Neural cell (in vitro differentiated cells): Measurements from ENCODE around the gene DIAPH2. TPM values are rescaled to one million over a fixed set of nuclear protein-coding genes. Genes with fewer than 3 reads are reported as not detected.

Source experiments
- H2AFZ ChIP-seq: fragments of 200-600, 300-800 bp; sonication (generic), shearing (Covaris generic); 2 replicates; pipeline ENCODE4 v1.6.0; 2014; ENCODE audit warnings: low read depth, mild to moderate bottlenecking, antibody characterized with exemption, low read length, moderate library complexity
- H3F3A ChIP-seq: fragments of 200-600 bp; shearing (Covaris generic); 2 replicates; pipeline ENCODE4 v1.6.1; 2016; ENCODE audit warnings: mild to moderate bottlenecking, moderate library complexity, mixed read lengths, antibody characterized with exemption, low read length; ENCODE audit not compliant: insufficient read depth, poor library complexity, severe bottlenecking
- H3K27ac ChIP-seq: fragments of 200-600, 300-800 bp; sonication (generic), shearing (Covaris generic); 2 replicates; pipeline ENCODE4 v1.5.1; 2014; ENCODE audit warnings: mild to moderate bottlenecking, low read length, moderate library complexity
- H3K27me3 ChIP-seq: fragments of 300-800, 200-600 bp; sonication (generic), shearing (Covaris generic); 2 replicates; pipeline ENCODE4 v1.6.0; 2014; ENCODE audit warnings: mild to moderate bottlenecking, low read depth, low read length, moderate library complexity; ENCODE audit not compliant: insufficient read depth
- H3K36me3 ChIP-seq: fragments of 300-800, 200-600 bp; sonication (generic), shearing (Covaris generic); 2 replicates; pipeline ENCODE4 v1.5.1; 2014; ENCODE audit warnings: mild to moderate bottlenecking, antibody characterized with exemption, low read length, moderate library complexity; ENCODE audit not compliant: insufficient read depth
- H3K4me2 ChIP-seq: fragments of 300-800, 200-600 bp; sonication (generic), shearing (Covaris generic); 2 replicates; pipeline ENCODE4 v1.6.0; 2014; ENCODE audit warnings: mild to moderate bottlenecking, low read length
- H3K4me3 ChIP-seq: fragments of 300-800, 200-600 bp; sonication (generic), shearing (Covaris generic); 2 replicates; pipeline ENCODE4 v1.5.1; 2014; ENCODE audit warnings: mild to moderate bottlenecking, low read length, moderate library complexity
- H3K79me2 ChIP-seq: fragments of 200-600 bp; shearing (Covaris generic); replicated peaks from 2 replicates; pipeline ENCODE4 v1.6.0; 2014; ENCODE audit warnings: mild to moderate bottlenecking, low read length, moderate library complexity; ENCODE audit not compliant: insufficient read depth
- H3K9ac ChIP-seq: fragments of 300-800, 200-600 bp; sonication (generic), shearing (Covaris generic); 2 replicates; pipeline ENCODE4 v1.6.1; 2016; ENCODE audit warnings: mild to moderate bottlenecking, low read length, mixed read lengths
- H3K9me2 ChIP-seq: fragments of 200-600 bp; shearing (Covaris generic); 2 replicates; pipeline ENCODE4 v1.6.1; 2016; ENCODE audit warnings: mild to moderate bottlenecking, low read length, mixed read lengths; ENCODE audit not compliant: insufficient read depth
- H3K9me3 ChIP-seq: fragments of 200-600, 300-800 bp; sonication (generic), shearing (Covaris generic); 2 replicates; pipeline ENCODE4 v1.6.1; 2016; ENCODE audit warnings: mild to moderate bottlenecking, mixed run types, low read length, moderate library complexity, mixed read lengths
- H4K20me1 ChIP-seq: fragments of 200-600 bp; shearing (Covaris generic); 2 replicates; pipeline ENCODE4 v1.6.1; 2016; ENCODE audit warnings: mild to moderate bottlenecking, mixed run types; ENCODE audit not compliant: insufficient read depth
- EP300 ChIP-seq: fragments of 450-650 bp; conservative IDR thresholded peaks from 2 replicates; pipeline ENCODE4 v1.6.1; 2014; ENCODE audit warnings: antibody characterized with exemption, mild to moderate bottlenecking, moderate library complexity; ENCODE audit not compliant: poor library complexity, severe bottlenecking
- EZH2 ChIP-seq: fragments of 200-600, 300-800 bp; shearing (Covaris generic), sonication (generic); IDR thresholded peaks from 2 replicates; pipeline ENCODE4 v1.6.1; 2014; ENCODE audit warnings: antibody characterized with exemption, low read length, borderline replicate concordance, mild to moderate bottlenecking; ENCODE audit not compliant: insufficient read depth, poor library complexity, severe bottlenecking
- MXI1 ChIP-seq: fragments of 450-650 bp; conservative IDR thresholded peaks from 2 replicates; pipeline ENCODE4 v1.6.1; 2014; ENCODE audit warnings: antibody characterized with exemption, mild to moderate bottlenecking; ENCODE audit not compliant: poor library complexity, severe bottlenecking
- POLR2AphosphoS5 ChIP-seq: IDR thresholded peaks from 2 replicates; pipeline ENCODE4 v1.6.1; 2012
- RAD21 ChIP-seq: fragments of 450-650 bp; conservative IDR thresholded peaks from 2 replicates; pipeline ENCODE4 v1.6.1; 2014; ENCODE audit warnings: antibody characterized with exemption, mild to moderate bottlenecking, moderate library complexity
- SMC3 ChIP-seq: fragments of 450-650 bp; conservative IDR thresholded peaks from 2 replicates; pipeline ENCODE4 v1.6.1; 2014; ENCODE audit warnings: antibody characterized with exemption, mild to moderate bottlenecking, moderate library complexity; ENCODE audit not compliant: poor library complexity
- TAF1 ChIP-seq: IDR thresholded peaks from 2 replicates; pipeline ENCODE4 v1.6.1; 2012; ENCODE audit warnings: low read depth
- polyA plus RNA-seq: library from polyadenylated mRNA; depleted of rRNA; stranded (reverse); fragments of >200 nt; gene quantifications from 2 replicates; pipeline ENCODE4 v1.2.3, GENCODE V29; 2014
- TF ChIP-seq, protein P1 (sequence below): IDR thresholded peaks from 2 replicates; pipeline ENCODE4 v1.6.1; 2012; ENCODE audit warnings: borderline replicate concordance
- TF ChIP-seq, protein P2 (sequence below): fragments of 450-650 bp; IDR thresholded peaks from 2 replicates; pipeline ENCODE4 v1.5.1; 2014; ENCODE audit warnings: antibody characterized with exemption, mild to moderate bottlenecking, moderate library complexity; ENCODE audit not compliant: poor library complexity, severe bottlenecking

Gene DIAPH2
- polyA plus RNA-seq, 1 donor from 2014 or later: 0.07 TPM

DNA sequence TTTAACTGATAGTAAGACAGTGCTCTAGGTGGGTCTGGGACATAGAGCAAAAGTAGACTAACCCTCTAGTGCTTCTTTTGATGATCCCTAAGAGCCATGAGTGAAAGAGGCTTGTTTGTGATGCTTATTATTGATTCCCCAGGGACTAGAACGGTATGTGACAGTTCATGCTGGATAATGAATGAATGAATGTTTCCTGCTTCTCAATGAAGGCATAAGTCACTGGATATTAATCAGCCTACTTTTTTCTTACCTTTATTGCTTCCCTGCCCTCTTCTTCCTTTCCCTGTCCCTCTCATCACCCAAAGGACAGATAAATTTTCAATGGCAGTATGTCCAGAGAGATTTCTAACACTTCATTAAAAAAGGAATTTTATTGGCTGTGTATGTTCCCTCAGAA is 685.3 kb downstream of the DIAPH2 start:
- TF ChIP-seq, protein P1, sequence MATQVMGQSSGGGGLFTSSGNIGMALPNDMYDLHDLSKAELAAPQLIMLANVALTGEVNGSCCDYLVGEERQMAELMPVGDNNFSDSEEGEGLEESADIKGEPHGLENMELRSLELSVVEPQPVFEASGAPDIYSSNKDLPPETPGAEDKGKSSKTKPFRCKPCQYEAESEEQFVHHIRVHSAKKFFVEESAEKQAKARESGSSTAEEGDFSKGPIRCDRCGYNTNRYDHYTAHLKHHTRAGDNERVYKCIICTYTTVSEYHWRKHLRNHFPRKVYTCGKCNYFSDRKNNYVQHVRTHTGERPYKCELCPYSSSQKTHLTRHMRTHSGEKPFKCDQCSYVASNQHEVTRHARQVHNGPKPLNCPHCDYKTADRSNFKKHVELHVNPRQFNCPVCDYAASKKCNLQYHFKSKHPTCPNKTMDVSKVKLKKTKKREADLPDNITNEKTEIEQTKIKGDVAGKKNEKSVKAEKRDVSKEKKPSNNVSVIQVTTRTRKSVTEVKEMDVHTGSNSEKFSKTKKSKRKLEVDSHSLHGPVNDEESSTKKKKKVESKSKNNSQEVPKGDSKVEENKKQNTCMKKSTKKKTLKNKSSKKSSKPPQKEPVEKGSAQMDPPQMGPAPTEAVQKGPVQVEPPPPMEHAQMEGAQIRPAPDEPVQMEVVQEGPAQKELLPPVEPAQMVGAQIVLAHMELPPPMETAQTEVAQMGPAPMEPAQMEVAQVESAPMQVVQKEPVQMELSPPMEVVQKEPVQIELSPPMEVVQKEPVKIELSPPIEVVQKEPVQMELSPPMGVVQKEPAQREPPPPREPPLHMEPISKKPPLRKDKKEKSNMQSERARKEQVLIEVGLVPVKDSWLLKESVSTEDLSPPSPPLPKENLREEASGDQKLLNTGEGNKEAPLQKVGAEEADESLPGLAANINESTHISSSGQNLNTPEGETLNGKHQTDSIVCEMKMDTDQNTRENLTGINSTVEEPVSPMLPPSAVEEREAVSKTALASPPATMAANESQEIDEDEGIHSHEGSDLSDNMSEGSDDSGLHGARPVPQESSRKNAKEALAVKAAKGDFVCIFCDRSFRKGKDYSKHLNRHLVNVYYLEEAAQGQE: no peak
- TF ChIP-seq TAF1: no peak
- TF ChIP-seq, protein P2, sequence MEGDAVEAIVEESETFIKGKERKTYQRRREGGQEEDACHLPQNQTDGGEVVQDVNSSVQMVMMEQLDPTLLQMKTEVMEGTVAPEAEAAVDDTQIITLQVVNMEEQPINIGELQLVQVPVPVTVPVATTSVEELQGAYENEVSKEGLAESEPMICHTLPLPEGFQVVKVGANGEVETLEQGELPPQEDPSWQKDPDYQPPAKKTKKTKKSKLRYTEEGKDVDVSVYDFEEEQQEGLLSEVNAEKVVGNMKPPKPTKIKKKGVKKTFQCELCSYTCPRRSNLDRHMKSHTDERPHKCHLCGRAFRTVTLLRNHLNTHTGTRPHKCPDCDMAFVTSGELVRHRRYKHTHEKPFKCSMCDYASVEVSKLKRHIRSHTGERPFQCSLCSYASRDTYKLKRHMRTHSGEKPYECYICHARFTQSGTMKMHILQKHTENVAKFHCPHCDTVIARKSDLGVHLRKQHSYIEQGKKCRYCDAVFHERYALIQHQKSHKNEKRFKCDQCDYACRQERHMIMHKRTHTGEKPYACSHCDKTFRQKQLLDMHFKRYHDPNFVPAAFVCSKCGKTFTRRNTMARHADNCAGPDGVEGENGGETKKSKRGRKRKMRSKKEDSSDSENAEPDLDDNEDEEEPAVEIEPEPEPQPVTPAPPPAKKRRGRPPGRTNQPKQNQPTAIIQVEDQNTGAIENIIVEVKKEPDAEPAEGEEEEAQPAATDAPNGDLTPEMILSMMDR: no peak
- TF ChIP-seq SMC3: no peak
- no peak for TF ChIP-seq MXI1
- no peak for TF ChIP-seq EZH2
- no peak for TF ChIP-seq RAD21
- TF ChIP-seq POLR2AphosphoS5: no peak
- TF ChIP-seq EP300: no peak
- Histone ChIP-seq H3F3A (no peaks in the 10 kb centered on the region), H4K20me1 (no peaks in the 10 kb centered on the region), H3K9me3 (no peaks in the 10 kb centered on the region), H3K79me2 (no peaks in the 10 kb centered on the region), H3K9me2 (no peaks in the 10 kb centered on the region), H3K36me3 (no peaks in the 10 kb centered on the region), H3K9ac (no peak overlapping the region), H3K4me2 (no peak overlapping the region), H2AFZ (no peak overlapping the region), H3K27ac (no peak overlapping the region), H3K27me3 (no peaks in the 10 kb centered on the region), H3K4me3 (no peak overlapping the region)

DNA sequence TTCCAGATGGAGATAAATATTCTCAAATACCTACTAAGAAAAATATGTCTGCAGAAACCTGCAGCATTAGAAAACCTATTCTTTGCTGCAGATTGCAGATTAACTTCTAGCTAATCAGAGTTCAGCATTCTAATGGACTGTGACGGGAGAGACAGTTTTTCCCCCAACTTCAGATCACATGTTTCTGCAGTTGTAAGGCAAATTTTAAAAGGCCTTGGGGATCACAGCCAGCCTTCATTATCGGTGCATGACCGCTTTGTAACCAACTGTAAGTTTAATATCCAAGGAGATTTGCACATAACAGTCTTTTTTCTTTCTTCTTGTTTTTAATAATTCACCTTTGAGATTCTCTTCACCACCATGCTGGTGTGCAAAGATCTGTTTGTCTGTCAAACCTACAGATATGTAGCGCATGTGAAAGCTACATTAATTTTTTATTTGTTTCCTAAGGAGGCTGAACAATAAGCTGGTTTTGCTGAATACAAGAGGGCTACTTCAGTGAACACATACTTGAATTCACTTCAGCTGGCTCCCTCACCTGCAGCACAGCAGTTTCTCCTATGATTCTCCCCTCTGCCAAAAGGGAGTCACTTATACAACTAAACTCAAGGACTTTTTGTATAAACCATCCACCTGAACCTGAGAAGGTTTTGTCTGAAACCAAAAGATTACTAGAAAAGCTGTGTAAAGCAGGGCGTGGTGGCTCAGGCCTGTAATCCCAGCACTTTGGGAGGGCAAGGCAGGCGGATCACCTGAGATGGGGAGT is 687.5 kb downstream of the DIAPH2 start:
- Histone ChIP-seq H3K79me2 (no peaks in the 10 kb centered on the region), H3K27ac (no peak overlapping the region), H3K36me3 (no peaks in the 10 kb centered on the region), H4K20me1 (no peaks in the 10 kb centered on the region), H3K27me3 (no peaks in the 10 kb centered on the region), H3K4me3 (no peak overlapping the region), H3K9ac (no peak overlapping the region), H2AFZ (no peak overlapping the region), H3K9me3 (no peaks in the 10 kb centered on the region), H3K9me2 (no peaks in the 10 kb centered on the region), H3F3A (no peaks in the 10 kb centered on the region), H3K4me2 (no peak overlapping the region)
- TF ChIP-seq MXI1 (no peak), POLR2AphosphoS5 (no peak), EZH2 (no peak), EP300 (no peak), TAF1 (no peak), SMC3 (no peak), RAD21 (no peak)
- TF ChIP-seq, protein P2: no peak
- TF ChIP-seq, protein P1: no peak
